GM21737 (cell line): ENCODE results near the gene LYVE1.

Experiments
- ATAC-seq: cut with Tn5 transposase; IDR thresholded peaks from one replicate; pipeline ENCODE4 v1.9.1; 2021; ENCODE audit warnings: mild to moderate bottlenecking, moderate library complexity; ENCODE audit not compliant: unreplicated experiment

Gene LYVE1

DNA sequence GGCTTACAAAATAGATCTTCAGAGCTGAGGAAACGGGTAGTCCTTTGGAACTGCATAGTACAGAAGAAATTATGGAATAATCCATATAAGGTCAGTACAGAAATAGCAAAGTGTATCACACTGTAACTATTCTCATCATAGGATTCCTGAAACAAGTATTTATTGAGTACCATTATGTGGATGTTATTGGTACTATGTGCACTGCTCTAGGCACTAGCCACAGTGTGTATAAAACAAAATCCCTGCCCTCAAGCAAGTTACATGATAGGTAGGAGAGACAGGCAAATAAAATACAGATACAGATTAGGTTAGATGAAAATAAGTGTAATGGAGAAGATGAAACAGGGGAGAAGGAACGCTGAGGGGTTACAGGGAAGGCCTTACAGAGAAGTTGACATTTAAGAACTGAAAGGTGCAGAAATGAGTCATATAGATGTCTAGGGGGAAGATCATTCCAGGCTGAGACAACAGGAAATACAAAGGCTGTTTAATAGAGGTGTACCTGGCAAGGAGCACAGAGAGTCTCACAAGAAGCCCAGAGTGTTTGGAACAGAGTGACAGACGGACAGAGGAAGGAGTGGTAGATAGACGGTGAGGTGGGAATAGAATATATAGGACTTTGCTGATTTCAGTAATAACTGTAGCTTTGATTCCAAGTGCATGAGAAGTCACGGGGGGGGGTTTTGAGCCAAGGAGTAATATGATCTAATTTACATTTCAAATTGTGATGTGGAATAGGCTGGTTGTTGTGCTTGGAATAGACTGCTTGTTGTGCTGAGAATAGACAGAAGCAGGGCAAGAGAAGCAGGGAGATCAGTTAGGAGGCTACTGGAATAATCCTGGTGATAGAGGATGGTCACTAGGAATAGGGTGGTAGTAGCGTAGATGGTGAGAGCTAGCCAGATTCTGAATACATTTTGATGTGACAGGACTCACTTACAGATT lies 41.2 kb downstream of the LYVE1 start:
- peak; percentile 76 for ATAC-seq

GRCh38 chr11:10524471-10524870 lies 44.0 kb downstream of the LYVE1 start:
- no peak for ATAC-seq

DNA sequence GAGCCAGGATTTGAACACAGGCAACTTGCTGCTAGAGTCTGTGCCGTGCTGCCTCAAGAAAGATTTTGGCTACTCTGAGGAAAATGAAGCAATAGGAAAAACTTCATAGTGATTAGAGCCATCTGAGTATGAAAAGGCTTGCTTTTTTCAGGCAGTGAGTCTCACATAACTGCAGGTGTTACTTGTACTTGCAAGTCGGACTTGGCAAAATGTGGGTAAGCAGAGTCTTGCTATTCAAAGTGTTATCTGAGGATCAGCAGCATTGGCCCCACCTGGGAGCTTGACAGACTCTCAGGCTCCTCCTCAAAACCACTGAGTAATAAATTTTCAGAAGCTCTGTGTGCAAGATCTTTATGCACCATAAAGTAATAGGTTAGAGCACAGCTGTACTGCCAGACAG lies 45.5 kb downstream of the LYVE1 start:
- ATAC-seq, result no peak

- no peak for ATAC-seq
Measured at GRCh38 chr11:10522276-10522675, 46.2 kb downstream of the LYVE1 start.

DNA sequence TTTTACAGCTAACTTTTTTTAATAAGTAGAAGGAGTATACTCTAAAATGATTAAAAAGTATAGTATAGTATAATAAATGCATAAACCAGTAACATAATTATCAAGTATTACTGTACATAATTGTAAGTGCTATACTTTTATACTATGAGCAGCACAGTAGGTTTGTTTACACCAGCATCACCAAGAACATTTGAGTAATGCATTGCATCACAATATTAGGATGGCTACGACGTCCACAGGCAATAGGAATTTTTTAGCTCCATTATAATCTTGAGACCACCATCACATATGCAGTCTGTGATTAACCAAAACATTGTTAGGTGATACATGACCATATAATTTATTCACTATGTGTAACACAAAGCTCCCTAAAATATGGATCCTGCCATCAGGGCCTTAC lies 47.9 kb downstream of the LYVE1 start:
- no peak for ATAC-seq

DNA sequence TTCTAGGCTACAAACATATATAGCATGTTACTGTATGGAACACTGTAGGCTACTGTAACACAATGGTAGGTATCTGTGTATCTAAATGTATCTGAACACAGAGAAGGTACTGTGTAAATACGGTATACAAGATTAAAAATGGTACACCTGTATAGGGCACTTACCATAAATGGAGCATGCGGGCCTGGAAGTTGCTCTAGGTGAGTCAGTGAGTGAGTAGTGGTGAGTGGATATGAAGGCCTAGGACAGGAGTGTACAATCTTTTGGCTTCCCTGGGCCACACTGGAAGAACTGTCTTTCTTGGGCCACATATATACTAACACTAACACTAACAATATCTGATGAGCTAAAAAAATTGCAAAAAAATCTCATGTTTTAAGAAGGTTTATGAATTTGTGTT lies 48.8 kb downstream of the LYVE1 start:
- ATAC-seq, result no peak

GRCh38 chr11:10518891-10519290 lies 49.6 kb downstream of the LYVE1 start:
- ATAC-seq, result no peak

GRCh38 chr11:10518123-10518522 lies 50.3 kb downstream of the LYVE1 start:
- no peak for ATAC-seq

DNA sequence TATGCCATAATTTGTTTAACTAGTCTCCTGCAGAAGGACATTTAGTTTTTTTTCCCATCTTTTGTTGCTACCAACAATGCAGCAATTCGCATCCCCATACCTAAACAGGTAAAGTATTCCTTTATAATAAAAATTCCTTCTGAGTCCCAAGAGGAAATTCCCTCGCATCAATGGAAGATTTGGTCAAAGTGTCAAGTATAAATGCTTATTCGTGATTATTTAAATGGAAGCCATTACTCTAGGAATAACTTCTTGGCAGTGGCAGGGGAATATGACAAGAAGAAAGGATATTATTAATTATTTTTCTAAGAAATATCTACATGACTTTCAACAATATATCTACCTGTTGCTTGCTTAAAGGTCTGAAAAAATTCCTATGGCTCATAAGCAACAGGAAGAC lies 53.0 kb downstream of the LYVE1 start:
- ATAC-seq, result no peak

DNA sequence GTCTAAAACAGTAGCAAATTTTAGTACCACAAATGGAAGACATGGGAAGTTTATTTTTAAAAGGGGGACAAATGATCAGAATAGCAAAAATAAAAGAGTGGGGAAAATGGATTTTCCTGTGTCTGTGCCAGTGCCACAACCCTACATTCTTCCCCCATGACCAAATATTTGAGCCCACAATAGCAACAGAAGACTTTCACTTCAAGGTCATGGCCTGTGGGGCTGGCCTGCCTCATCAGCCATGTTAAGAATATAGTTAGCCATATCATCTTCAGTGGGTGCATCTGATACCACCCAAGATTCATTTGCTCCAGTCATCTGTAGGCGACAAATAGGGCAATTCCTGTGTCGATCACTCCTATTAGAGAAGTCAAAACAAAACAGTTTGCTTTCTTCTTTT lies 53.8 kb downstream of the LYVE1 start:
- ATAC-seq, result no peak

GRCh38 chr11:10514202-10514601 lies 54.3 kb downstream of the LYVE1 start:
- ATAC-seq, result no peak

- ATAC-seq, result no peak
Measured at GRCh38 chr11:10511181-10511621, 57.3 kb downstream of the LYVE1 start.
